GM19324 (cell line): ENCODE measurements around the gene CD200.
"Not testable (repeated sequence)": the region's sequence is repeated elsewhere in the genome, so short reads cannot be mapped to it uniquely, and the experiment has no call there.

ENCODE experiments used
- ATAC-seq: cut with Tn5 transposase; IDR thresholded peaks from one replicate; pipeline ENCODE4 v1.9.1; 2021; ENCODE audit warnings: mild to moderate bottlenecking, moderate library complexity; ENCODE audit not compliant: unreplicated experiment, low FRiP score

Gene CD200

DNA sequence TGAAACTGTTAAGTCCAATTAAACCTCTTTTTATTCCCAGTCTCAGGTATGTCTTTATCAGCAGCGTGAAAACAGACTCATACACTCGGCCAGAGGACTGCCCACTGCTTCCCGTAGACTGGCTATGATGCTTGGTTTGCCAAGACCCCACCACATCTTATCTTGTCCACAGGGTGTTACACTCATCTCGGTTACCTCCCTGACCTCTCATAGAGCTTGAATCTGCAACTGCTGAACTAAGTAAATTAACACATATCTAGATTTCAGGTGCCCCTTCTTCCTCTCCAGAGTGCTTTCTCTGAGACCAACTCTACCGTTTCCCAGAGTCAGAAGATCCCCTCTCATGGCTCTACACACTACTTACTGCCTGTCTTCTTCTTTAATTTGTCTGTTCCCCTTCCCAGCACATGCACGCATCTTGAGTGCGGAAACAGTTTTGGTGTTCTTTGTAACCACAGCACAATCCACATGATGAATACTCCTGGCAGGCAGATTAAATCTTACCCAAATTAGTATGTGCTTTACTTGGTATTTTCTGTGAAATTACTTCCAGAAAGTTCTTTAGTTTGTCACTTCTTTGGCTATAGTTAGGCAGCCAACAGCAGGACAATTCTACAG is 49.7 kb downstream of the CD200 start:
- ATAC-seq: no peak

DNA sequence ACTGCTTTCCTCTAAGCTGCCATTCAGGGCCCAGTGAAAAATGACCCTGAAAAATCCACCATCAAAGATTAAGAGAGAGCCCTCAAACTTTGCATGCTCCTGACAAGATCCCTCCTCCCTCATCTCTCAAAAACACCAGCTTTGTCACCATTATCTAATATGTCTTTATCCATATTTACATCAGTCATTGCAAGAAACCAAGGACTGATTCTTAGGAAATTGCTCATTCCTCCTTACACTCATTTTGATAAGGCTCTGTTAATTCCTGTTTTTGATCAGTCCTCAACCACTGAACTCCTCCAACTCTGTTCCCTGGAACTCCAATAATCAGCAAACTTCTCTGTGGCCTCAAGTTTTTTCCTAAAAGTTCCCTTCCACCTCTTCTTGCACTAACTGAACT is 51.8 kb downstream of the CD200 start:
- ATAC-seq: no peak

- ATAC-seq: no peak
These were observed 56.0 kb downstream of the CD200 start for GRCh38 chr3:112388972-112389371.

DNA sequence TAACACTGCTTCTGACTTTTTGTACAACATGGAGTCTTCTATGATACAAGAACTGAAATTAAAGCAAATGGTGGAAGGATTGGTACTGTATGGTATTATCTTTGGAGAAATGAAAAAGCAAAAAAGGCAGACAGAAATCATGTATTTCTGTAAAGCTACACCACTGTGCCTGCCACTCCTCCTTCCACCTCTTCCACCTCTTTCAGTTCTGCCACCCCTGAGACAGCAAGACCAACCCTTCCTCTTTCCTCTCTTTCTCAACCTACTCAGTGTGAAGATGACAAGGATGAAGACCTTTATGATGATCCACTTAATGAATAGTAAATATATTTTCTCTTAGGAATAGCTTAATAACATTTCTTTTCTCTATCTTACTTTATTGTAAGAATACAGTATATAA is 57.0 kb downstream of the CD200 start:
- no peak for ATAC-seq

GRCh38 chr3:112390783-112391641 is 58.1 kb downstream of the CD200 start:
- ATAC-seq: no peak

DNA sequence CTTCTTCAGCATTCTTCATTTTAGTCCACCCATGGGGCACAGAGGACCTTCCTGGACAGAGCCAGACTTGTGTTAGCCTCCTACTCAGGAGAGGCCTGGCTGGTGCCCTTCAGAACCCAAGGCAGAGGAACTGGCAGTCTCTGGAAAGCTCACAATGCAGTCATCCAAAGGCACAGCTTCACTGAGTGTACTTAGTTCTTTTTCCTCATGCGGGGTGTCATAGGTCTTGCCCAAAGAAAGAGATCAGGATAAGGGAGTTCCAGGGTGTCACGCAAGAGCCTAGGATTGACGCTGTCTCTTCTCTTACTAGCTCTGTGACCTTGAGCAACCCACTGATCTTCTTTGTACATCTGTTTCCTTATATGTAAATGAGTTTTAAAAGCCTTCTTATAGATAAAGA is 58.7 kb downstream of the CD200 start:
- ATAC-seq: no peak

DNA sequence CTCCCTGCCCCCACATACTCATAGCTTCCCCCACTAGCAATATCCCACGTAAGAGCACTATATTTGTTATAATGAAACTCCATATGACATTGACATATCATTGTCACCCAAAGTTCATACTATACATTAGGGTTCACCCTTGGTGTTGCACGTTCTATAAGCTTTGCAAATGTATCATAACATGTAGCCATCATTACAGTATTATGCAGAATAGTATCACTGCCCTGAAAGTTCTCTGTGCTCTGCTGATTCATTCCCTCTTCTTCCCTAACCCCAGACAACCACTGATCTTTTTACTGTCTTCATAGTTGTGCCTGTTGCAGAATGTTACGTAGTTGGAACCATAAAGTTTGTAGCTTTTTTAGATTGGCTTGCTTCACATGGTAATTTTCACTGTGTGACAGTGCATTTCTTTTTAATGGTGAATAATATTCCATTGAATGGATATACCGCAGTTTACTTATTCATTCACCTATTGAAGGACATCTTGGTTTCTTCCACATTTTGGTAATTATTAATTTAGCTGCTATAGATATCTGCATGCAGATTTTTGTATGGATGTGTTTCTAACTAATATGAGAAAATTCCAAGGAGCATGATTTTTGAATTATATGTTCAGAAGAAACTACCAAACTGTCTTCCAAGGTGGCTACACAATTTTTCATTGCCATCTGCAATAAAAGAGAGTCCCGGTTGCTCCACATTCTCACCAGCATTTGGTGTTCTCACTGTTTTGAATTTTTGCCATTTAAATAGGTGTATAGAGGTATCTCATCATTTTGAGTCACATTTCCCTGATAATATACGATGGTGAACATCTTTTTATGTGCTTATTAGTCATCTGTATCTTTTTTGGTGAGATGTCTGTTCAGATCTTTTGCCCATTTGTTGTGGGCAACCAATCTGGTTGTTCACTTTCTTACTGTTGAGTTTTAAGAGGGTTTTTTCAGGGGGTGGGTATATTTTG is 59.7 kb downstream of the CD200 start:
- no peak for ATAC-seq

DNA sequence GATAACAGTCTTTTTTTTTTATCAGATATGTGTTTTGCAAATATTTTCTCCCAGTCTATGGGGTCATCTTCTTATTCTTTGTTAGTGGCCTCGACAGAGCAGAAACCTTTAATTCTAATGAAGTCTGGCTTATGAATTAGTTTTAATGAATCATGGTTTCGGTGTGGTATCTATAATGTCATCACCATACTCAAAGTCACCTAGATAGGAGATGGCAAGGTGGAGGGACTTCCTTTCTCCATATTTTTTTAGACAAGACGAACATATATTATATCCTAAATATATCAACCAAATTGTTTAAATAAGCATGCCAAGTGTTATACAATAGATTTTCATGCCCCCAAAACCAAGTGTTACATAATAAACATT is 60.4 kb downstream of the CD200 start:
- ATAC-seq: no peak

- no peak for ATAC-seq
These were observed 61.2 kb downstream of the CD200 start for GRCh38 chr3:112394003-112394640.

- no peak for ATAC-seq
These were observed 62.4 kb downstream of the CD200 start for GRCh38 chr3:112395181-112395895.

GRCh38 chr3:112395896-112396290 is 62.9 kb downstream of the CD200 start:
- no peak for ATAC-seq

GRCh38 chr3:112397556-112397955 is 64.6 kb downstream of the CD200 start:
- no peak for ATAC-seq

GRCh38 chr3:112399064-112399463 is 66.1 kb downstream of the CD200 start:
- no peak for ATAC-seq

- ATAC-seq: not testable (repeated sequence)
These were observed 66.6 kb downstream of the CD200 start for GRCh38 chr3:112399554-112399953.

DNA sequence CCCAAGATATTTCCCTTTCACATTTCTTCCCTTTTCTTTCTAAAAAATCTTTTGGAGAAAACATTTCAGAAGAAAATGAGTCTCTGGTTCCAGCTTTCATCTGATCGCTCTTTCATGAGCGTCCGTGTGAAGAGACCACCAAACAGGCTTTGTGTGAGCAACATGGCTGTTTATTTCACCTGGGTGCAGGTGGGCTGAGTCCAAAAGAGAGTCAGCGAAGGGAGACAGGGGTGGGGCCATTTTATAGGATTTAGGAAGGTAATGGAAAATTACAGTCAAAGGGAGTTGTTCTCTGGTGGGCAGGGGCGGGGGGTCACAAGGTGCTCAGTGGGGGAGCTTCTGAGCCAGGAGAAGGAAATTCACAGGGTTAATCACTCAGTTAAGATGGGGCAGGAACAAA is 67.4 kb downstream of the CD200 start:
- ATAC-seq: not testable (repeated sequence)

GRCh38 chr3:112401617-112402016 is 68.7 kb downstream of the CD200 start:
- ATAC-seq: no peak

DNA sequence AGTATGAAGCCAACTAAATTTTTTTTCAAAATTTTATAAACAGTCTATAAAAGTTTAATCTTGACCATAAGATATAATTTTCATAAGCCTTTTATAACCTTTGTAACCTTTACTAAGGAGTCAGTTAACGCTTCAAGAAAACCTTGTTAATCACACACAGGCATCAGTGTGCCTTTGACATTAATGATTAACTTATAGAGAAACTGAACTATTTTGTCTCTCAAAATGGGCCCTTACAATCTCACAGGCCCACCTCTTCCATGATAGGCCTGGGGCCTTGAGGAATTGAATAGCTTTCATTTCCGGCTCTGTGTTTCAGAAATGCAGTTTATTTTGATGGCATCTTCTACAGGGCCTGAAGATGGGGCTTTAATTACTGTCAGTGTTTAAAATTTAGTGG is 70.1 kb downstream of the CD200 start:
- ATAC-seq: no peak

DNA sequence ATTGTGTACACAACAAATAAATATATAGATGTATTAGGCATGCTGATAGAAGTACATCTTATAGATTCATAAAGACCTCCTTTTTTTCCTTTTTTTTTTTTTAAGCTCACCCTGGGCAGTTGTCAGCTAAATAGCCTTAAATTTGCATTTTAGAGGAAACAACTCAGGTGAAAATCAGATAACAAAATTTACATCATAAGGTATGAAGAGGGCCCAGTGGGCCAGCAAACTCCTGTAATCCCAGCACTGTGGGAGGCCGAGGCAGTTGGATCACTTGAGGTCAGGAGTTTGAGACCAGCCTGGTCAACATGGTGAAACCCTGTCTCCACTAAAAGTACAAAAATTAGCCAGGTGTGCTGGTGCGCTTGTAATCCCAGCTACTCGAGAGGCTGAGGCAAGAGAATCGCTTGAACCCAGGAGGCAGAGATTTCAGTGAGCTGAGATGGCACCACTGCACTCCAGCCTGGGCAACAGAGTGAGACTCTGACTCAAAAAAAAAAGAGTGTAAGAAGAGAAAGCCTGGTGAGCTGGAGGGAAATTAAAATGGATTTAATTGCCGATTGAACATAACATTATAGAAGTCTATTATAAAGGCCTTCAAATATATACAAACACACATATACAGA is 72.1 kb downstream of the CD200 start:
- not testable (repeated sequence) for ATAC-seq

- ATAC-seq: no peak
These were observed 72.9 kb downstream of the CD200 start for GRCh38 chr3:112405845-112406244.
